HL-60 (cell line): ENCODE measurements around the gene RNGTT.

Source experiments
- CTCF ChIP-seq: IDR thresholded peaks from one replicate; pipeline ENCODE4 v1.5.1; 2011; ENCODE audit warnings: low read length, control low read depth, inconsistent platforms; ENCODE audit not compliant: insufficient read depth
- GABPA ChIP-seq: IDR thresholded peaks from 2 replicates; pipeline ENCODE4 v1.6.1; 2012; ENCODE audit warnings: low read depth
- POLR2AphosphoS5 ChIP-seq: IDR thresholded peaks from 2 replicates; pipeline ENCODE4 v1.6.1; 2012; ENCODE audit warnings: low read depth
- TF ChIP-seq, protein P1 (sequence below): IDR thresholded peaks from 2 replicates; pipeline ENCODE4 v1.6.1; 2012; ENCODE audit warnings: low read depth; ENCODE audit not compliant: insufficient replicate concordance

DNA sequence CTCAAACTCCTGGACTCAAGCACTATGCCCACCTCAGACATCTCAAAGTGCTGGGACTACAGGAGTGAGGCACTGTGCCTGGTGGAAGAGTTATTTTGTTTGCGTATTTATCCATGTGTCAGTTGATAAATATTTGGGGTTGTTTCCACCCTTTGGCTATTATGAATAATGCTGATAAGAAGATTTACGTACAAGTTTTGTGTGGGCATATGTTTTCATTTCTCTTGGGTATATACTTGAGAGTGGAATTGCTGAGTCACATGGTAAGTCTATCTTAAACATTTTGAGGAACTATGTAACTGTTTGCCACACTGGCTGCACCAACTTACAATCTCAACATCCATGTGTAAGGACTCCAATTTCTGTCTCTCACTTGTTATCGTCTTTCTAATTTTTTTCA lies 200.3 kb downstream of the RNGTT start:
- TF ChIP-seq, protein P1, sequence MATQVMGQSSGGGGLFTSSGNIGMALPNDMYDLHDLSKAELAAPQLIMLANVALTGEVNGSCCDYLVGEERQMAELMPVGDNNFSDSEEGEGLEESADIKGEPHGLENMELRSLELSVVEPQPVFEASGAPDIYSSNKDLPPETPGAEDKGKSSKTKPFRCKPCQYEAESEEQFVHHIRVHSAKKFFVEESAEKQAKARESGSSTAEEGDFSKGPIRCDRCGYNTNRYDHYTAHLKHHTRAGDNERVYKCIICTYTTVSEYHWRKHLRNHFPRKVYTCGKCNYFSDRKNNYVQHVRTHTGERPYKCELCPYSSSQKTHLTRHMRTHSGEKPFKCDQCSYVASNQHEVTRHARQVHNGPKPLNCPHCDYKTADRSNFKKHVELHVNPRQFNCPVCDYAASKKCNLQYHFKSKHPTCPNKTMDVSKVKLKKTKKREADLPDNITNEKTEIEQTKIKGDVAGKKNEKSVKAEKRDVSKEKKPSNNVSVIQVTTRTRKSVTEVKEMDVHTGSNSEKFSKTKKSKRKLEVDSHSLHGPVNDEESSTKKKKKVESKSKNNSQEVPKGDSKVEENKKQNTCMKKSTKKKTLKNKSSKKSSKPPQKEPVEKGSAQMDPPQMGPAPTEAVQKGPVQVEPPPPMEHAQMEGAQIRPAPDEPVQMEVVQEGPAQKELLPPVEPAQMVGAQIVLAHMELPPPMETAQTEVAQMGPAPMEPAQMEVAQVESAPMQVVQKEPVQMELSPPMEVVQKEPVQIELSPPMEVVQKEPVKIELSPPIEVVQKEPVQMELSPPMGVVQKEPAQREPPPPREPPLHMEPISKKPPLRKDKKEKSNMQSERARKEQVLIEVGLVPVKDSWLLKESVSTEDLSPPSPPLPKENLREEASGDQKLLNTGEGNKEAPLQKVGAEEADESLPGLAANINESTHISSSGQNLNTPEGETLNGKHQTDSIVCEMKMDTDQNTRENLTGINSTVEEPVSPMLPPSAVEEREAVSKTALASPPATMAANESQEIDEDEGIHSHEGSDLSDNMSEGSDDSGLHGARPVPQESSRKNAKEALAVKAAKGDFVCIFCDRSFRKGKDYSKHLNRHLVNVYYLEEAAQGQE: no peak
- TF ChIP-seq CTCF (no peak), POLR2AphosphoS5 (no peak), GABPA (no peak)
